Erythroblast (primary cell): Measurements from ENCODE around the gene NOXA1.

Experiments used
- GATA1 ChIP-seq: IDR thresholded peaks from 2 replicates; pipeline ENCODE4 v1.6.1; 2011; ENCODE audit warnings: low read depth, mild to moderate bottlenecking, control low read depth, low read length, moderate library complexity
- POLR2A ChIP-seq: IDR thresholded peaks from 2 replicates; pipeline ENCODE4 v1.6.1; 2011; ENCODE audit warnings: mild to moderate bottlenecking, low read length

GRCh38 chr9:137449081-137449844, 26.1 kb downstream of the NOXA1 start:
- TF ChIP-seq POLR2A: no peak
- no peak for TF ChIP-seq GATA1
